SK-N-SH treated with all-trans-retinoic acid at 6 μM for 48 hours (cell line): Measurements from ENCODE around the gene RCVRN.

Source experiments
- ARNTL ChIP-seq: fragments of 450-650 bp; formaldehyde crosslinking; IDR thresholded peaks from 2 replicates; pipeline ENCODE4 v1.5.0; 2020; ENCODE audit warnings: low read depth, mild to moderate bottlenecking, moderate library complexity, borderline replicate concordance
- BACH2 ChIP-seq: fragments of 250-450 bp; sonication (Bioruptor Pico); IDR thresholded peaks from 2 replicates; pipeline ENCODE4 v1.9.0; 2021; ENCODE audit warnings: mild to moderate bottlenecking, borderline replicate concordance
- CREB5 ChIP-seq: fragments of 250-450 bp; sonication (Bioruptor Pico); IDR thresholded peaks from 2 replicates; pipeline ENCODE4 v1.5.1; 2020; ENCODE audit warnings: low read depth, mild to moderate bottlenecking, moderate library complexity
- ESRRG ChIP-seq: fragments of 250-450 bp; sonication (Bioruptor Pico); IDR thresholded peaks from 2 replicates; pipeline ENCODE4 v1.6.1; 2021; ENCODE audit warnings: mild to moderate bottlenecking
- GLIS3 ChIP-seq: fragments of 250-450 bp; sonication (Bioruptor Pico); IDR thresholded peaks from 2 replicates; pipeline ENCODE4 v1.5.0; 2020; ENCODE audit warnings: mild to moderate bottlenecking, moderate library complexity
- PATZ1 ChIP-seq: fragments of 250-450 bp; sonication (Bioruptor Pico); IDR thresholded peaks from 2 replicates; pipeline ENCODE4 v1.8.0; 2020; ENCODE audit warnings: mild to moderate bottlenecking, moderate library complexity, borderline replicate concordance
- PPARA ChIP-seq: fragments of 250-450 bp; sonication (Bioruptor Pico); IDR thresholded peaks from 2 replicates; pipeline ENCODE4 v1.5.0; 2020; ENCODE audit warnings: mild to moderate bottlenecking, borderline replicate concordance
- SNAI2 ChIP-seq: fragments of 250-450 bp; sonication (Bioruptor Pico); IDR thresholded peaks from 2 replicates; pipeline ENCODE4 v1.5.0; 2020; ENCODE audit warnings: mild to moderate bottlenecking, moderate library complexity
- TCF4 ChIP-seq: fragments of 250-450 bp; sonication (Bioruptor Pico); IDR thresholded peaks from 2 replicates; pipeline ENCODE4 v1.8.0; 2021; ENCODE audit warnings: mild to moderate bottlenecking, moderate library complexity, borderline replicate concordance
- ZC3H10 ChIP-seq: fragments of 250-450 bp; sonication (Bioruptor Pico); IDR thresholded peaks from 2 replicates; pipeline ENCODE4 v1.5.1; 2021; ENCODE audit warnings: mild to moderate bottlenecking, moderate library complexity
- ZFP3 ChIP-seq: fragments of 250-450 bp; sonication (Bioruptor Pico); IDR thresholded peaks from 2 replicates; pipeline ENCODE4 v1.5.0; 2020; ENCODE audit warnings: mild to moderate bottlenecking, moderate library complexity
- TF ChIP-seq, protein P1 (sequence below): fragments of 250-450 bp; sonication (Bioruptor Pico); IDR thresholded peaks from 2 replicates; pipeline ENCODE4 v1.5.1; 2021; ENCODE audit warnings: mild to moderate bottlenecking, moderate library complexity

- TF ChIP-seq GLIS3 (CRISPR knock-in tag): no peak
- no peak for TF ChIP-seq CREB5 (CRISPR knock-in tag)
- TF ChIP-seq PATZ1 (CRISPR knock-in tag): no peak
- no peak for TF ChIP-seq ZC3H10 (CRISPR knock-in tag)
- no peak for TF ChIP-seq BACH2
- TF ChIP-seq SNAI2 (CRISPR knock-in tag): no peak
- TF ChIP-seq TCF4 (CRISPR knock-in tag): no peak
- no peak for TF ChIP-seq ESRRG
- TF ChIP-seq, protein P1, sequence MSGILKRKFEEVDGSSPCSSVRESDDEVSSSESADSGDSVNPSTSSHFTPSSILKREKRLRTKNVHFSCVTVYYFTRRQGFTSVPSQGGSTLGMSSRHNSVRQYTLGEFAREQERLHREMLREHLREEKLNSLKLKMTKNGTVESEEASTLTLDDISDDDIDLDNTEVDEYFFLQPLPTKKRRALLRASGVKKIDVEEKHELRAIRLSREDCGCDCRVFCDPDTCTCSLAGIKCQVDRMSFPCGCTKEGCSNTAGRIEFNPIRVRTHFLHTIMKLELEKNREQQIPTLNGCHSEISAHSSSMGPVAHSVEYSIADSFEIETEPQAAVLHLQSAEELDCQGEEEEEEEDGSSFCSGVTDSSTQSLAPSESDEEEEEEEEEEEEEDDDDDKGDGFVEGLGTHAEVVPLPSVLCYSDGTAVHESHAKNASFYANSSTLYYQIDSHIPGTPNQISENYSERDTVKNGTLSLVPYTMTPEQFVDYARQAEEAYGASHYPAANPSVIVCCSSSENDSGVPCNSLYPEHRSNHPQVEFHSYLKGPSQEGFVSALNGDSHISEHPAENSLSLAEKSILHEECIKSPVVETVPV (CRISPR knock-in tag): no peak
- TF ChIP-seq ZFP3 (CRISPR knock-in tag): no peak
- TF ChIP-seq PPARA (CRISPR knock-in tag): no peak
- no peak for TF ChIP-seq ARNTL (CRISPR knock-in tag)
Observed at GRCh38 chr17:9886141-9886930, 18.7 kb downstream of the RCVRN start.
